Measurements from ENCODE around the gene SERGEF.

The SERGEF gene

GRCh38 chr11:17887779-17888178 is 125.1 kb downstream of the SERGEF start:
- Histone ChIP-seq H3K27ac (ENCODE audit: low read depth, low read length) (no peak overlapping the region), H3F3A (ENCODE audit: control insufficient read depth, insufficient read depth) (no peaks in the 10 kb centered on the region), H3K9me2 (replicated peaks; ENCODE audit: control insufficient read depth, low read length) (no peaks in the 10 kb centered on the region), H4K20me1 (ENCODE audit: control insufficient read depth, insufficient read depth, low read depth, low read length) (no peaks in the 10 kb centered on the region), H3K4me1 (ENCODE audit: control insufficient read depth, low read length) (no peaks in the 10 kb centered on the region), H3K79me2 (ENCODE audit: control insufficient read depth, low read length) (no peaks in the 10 kb centered on the region), H3K9me3 (ENCODE audit: control insufficient read depth, insufficient read depth, low read length) (no peaks in the 10 kb centered on the region), H3K4me3 (ENCODE audit: low read length) (no peak overlapping the region), H3K4me2 (ENCODE audit: low read length) (no peak overlapping the region), H3K27me3 (ENCODE audit: control insufficient read depth, low read length) (no peaks in the 10 kb centered on the region), H3K36me3 (ENCODE audit: control insufficient read depth, low read length) (no peaks in the 10 kb centered on the region)
- TF ChIP-seq, protein P1, sequence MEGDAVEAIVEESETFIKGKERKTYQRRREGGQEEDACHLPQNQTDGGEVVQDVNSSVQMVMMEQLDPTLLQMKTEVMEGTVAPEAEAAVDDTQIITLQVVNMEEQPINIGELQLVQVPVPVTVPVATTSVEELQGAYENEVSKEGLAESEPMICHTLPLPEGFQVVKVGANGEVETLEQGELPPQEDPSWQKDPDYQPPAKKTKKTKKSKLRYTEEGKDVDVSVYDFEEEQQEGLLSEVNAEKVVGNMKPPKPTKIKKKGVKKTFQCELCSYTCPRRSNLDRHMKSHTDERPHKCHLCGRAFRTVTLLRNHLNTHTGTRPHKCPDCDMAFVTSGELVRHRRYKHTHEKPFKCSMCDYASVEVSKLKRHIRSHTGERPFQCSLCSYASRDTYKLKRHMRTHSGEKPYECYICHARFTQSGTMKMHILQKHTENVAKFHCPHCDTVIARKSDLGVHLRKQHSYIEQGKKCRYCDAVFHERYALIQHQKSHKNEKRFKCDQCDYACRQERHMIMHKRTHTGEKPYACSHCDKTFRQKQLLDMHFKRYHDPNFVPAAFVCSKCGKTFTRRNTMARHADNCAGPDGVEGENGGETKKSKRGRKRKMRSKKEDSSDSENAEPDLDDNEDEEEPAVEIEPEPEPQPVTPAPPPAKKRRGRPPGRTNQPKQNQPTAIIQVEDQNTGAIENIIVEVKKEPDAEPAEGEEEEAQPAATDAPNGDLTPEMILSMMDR (IDR thresholded peaks at IDR 0.05; ENCODE audit: low read depth, low read length, poor library complexity, severe bottlenecking) = no peak
- TF ChIP-seq EZH2phosphoT487 (IDR thresholded peaks at IDR 0.05; ENCODE audit: borderline replicate concordance, low read length) = no peak

DNA sequence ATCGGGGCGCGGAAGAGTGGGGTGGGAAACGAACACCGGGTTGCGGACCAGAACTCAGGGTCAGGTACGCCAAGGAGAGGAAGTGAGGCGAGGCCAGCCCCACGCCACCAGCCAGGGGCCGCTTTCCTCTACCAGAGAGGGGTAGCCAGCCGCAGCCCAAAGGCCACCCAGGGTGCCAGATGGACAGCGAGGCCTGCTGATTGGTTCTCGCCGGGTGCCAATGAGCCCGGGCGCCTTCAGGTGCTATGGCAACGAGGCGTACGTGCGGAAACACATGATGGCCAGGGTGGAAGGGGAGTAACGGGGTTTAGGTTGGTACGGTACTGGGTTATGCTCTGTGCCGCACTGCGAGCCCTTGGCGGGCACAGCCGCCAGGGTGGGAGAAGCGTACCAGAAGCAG is 128.9 kb downstream of the SERGEF start:
- no peaks in the 10 kb centered on the region for H3K9me2 ChIP-seq (replicated peaks; ENCODE audit: control insufficient read depth, low read length)
- no peaks in the 10 kb centered on the region for H3K9me3 ChIP-seq (ENCODE audit: control insufficient read depth, insufficient read depth, low read length)
- H4K20me1 ChIP-seq (ENCODE audit: control insufficient read depth, insufficient read depth, low read depth, low read length) = no peaks in the 10 kb centered on the region; the same call in 1 of the 2 replicates
- H3K79me2 ChIP-seq (ENCODE audit: control insufficient read depth, low read length) = no peaks in the 10 kb centered on the region
- no peak overlapping the region for H3K4me3 ChIP-seq (ENCODE audit: low read length)
- no peaks in the 10 kb centered on the region for H3F3A ChIP-seq (ENCODE audit: control insufficient read depth, insufficient read depth)
- H3K27me3 ChIP-seq (ENCODE audit: control insufficient read depth, low read length) = no peaks in the 10 kb centered on the region
- TF ChIP-seq, protein P1 (IDR thresholded peaks at IDR 0.05; ENCODE audit: low read depth, low read length, poor library complexity, severe bottlenecking) = no peak
- no peak for TF ChIP-seq EZH2phosphoT487 (IDR thresholded peaks at IDR 0.05; ENCODE audit: borderline replicate concordance, low read length)
- H3K4me1 ChIP-seq (ENCODE audit: control insufficient read depth, low read length) = no peaks in the 10 kb centered on the region
- H3K27ac ChIP-seq (ENCODE audit: low read depth, low read length) = no peak overlapping the region
- no peaks in the 10 kb centered on the region for H3K36me3 ChIP-seq (ENCODE audit: control insufficient read depth, low read length)
- H3K4me2 ChIP-seq (ENCODE audit: low read length) = no peak overlapping the region

DNA sequence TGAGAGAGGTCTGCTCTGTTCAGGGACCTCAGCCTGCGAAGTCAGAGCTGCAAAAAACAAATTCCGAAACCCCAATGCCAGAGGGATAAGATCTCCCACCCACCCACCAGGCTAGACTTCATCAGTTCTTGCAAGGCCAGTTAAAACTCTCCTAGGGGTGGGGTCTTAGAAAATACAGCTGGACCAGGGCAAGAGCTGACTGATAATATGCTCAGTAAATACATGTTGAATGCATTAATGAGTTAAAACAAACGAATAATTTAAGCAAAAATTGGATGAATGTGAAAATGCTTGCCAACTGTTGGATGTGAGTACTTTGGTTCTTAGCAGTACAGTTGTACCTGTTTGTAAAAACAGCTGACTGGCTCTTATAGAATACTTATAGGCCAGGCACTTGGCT is 129.8 kb downstream of the SERGEF start:
- Histone ChIP-seq H3K4me1 (ENCODE audit: control insufficient read depth, low read length) (no peaks in the 10 kb centered on the region), H3K27ac (ENCODE audit: low read depth, low read length) (no peak overlapping the region), H3K79me2 (ENCODE audit: control insufficient read depth, low read length) (no peaks in the 10 kb centered on the region), H3K27me3 (ENCODE audit: control insufficient read depth, low read length) (no peaks in the 10 kb centered on the region), H3K4me2 (ENCODE audit: low read length) (no peak overlapping the region), H3K9me3 (ENCODE audit: control insufficient read depth, insufficient read depth, low read length) (no peaks in the 10 kb centered on the region), H3F3A (ENCODE audit: control insufficient read depth, insufficient read depth) (no peaks in the 10 kb centered on the region), H3K36me3 (ENCODE audit: control insufficient read depth, low read length) (no peaks in the 10 kb centered on the region), H3K4me3 (ENCODE audit: low read length) (no peak overlapping the region), H3K9me2 (replicated peaks; ENCODE audit: control insufficient read depth, low read length) (no peaks in the 10 kb centered on the region), H4K20me1 (ENCODE audit: control insufficient read depth, insufficient read depth, low read depth, low read length) (no peaks in the 10 kb centered on the region; the same call in 1 of the 2 replicates)
- TF ChIP-seq, protein P1 (IDR thresholded peaks at IDR 0.05; ENCODE audit: low read depth, low read length, poor library complexity, severe bottlenecking) = no peak
- TF ChIP-seq EZH2phosphoT487 (IDR thresholded peaks at IDR 0.05; ENCODE audit: borderline replicate concordance, low read length) = no peak
